Mucosa of descending colon (tissue), 3 donors: ENCODE data around the gene PDE2A. TPM values are rescaled to one million over a fixed set of nuclear protein-coding genes. Genes with fewer than 3 reads are reported as not detected.

Experiments used
- ATAC-seq: fragments of 200-7000 bp; cut with Tn5 transposase; one replicate; pipeline ENCODE4 v1.9.1; 2020; ENCODE audit warnings: mild to moderate bottlenecking, moderate library complexity
- DNase-seq, 3 donors: peaks; one replicate each; pipeline ENCODE4 v3.0.0-alpha.2; 2020
- H3K36me3 ChIP-seq: fragments of 200-600 bp; one replicate; pipeline ENCODE4 v1.8.0; 2021; ENCODE audit warnings: low read depth, mild to moderate bottlenecking
- H3K4me1 ChIP-seq: fragments of 200-600 bp; one replicate; pipeline ENCODE4 v1.8.0; 2021; ENCODE audit warnings: low read depth, mild to moderate bottlenecking
- H3K4me3 ChIP-seq: fragments of 200-600 bp; one replicate; pipeline ENCODE4 v1.8.0; 2021; ENCODE audit warnings: mild to moderate bottlenecking
- H3K9me3 ChIP-seq: fragments of 200-600 bp; one replicate; pipeline ENCODE4 v1.8.0; 2021; ENCODE audit warnings: mild to moderate bottlenecking
- intact Hi-C, 2 donors: fragments of 100-400 bp; cut with DNase I in 1 of 2; cut with micrococcal nuclease in 1 of 2; formaldehyde crosslinking; loops; one replicate each; pipeline versions ENCODE4 v1.11.0 to v1.11.1; 2022; cut with DNase I, micrococcal nuclease
- total RNA-seq, 3 donors: library from RNA; stranded (reverse); fragmentation: NEBNext Ultra II Directional in 2 of 3; extraction: Animal tissue kit (Norgen Biotek cat#: 25700) in 2 of 3; gene quantifications; one replicate each; pipeline versions ENCODE4 v1.2.1 to v1.2.4, GENCODE V29; 2021 to 2023
- TF ChIP-seq, protein P1 (sequence below): fragments of 200-600 bp; IDR thresholded peaks from one replicate; pipeline ENCODE4 v1.8.0; 2022; ENCODE audit warnings: antibody characterized with exemption, mild to moderate bottlenecking
- donor health status: DM: no; HTN: no; CAD: no; lungs with moderate emphysema.
- donor health status: DM: no; HTN: no; CAD: no.
- donor health status: DM: no; HTN: yes; CAD: no.

Gene PDE2A
- total RNA-seq, 3 donors from 2014 or later: 7.0 to 45.9 (median 9.6) TPM

DNA sequence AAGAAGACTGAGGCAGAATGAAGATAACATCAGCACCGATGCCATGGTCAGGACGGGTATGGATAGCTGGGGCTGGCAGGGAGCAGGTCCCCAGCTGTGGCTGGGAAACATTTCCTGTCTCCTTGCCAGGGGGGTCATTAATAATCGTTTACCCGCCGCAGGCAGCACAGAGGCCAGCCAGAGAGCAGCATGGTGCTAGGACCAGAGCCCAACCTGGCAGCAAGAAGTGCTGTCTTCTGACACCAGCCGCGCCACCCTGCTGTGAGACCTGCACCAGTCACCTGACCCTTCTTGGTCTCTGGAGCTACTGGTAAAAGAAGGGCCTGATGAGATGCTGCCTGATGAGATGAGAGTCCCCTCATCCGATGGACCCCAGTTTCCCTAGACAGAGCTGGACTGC, 36.3 kb downstream of the PDE2A start:
- H3K4me1 ChIP-seq: peaks cover 6% of the 10 kb centered on the region

DNA sequence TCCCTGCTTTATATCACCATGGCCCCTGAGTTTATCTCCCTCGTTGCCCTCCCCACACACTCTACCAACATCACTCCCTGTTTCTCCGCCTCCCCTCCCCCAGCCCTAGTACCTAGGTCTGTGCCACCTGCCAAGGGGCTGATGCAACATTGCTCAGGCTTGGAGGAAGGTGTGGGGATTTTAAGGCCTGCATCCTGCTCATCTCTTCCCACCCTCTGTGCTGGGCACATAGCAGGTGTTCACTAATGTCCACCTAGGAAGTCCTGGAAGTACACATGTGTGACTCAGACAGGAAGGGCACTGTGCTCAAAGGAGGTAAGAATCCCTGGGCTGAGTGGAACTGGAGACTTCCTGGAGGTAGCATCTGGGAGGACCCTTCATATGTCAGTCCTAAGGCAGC, 37.0 kb downstream of the PDE2A start:
- peaks cover 3% of the 10 kb centered on the region for H3K4me1 ChIP-seq
- H3K36me3 ChIP-seq: no peaks in the 10 kb centered on the region
- no peak for DNase-seq
- intact Hi-C loops: no loop called here
- H3K4me3 ChIP-seq: no peak overlapping the region
- H3K9me3 ChIP-seq: no peaks in the 10 kb centered on the region
- no peak for ATAC-seq
- TF ChIP-seq, protein P1, sequence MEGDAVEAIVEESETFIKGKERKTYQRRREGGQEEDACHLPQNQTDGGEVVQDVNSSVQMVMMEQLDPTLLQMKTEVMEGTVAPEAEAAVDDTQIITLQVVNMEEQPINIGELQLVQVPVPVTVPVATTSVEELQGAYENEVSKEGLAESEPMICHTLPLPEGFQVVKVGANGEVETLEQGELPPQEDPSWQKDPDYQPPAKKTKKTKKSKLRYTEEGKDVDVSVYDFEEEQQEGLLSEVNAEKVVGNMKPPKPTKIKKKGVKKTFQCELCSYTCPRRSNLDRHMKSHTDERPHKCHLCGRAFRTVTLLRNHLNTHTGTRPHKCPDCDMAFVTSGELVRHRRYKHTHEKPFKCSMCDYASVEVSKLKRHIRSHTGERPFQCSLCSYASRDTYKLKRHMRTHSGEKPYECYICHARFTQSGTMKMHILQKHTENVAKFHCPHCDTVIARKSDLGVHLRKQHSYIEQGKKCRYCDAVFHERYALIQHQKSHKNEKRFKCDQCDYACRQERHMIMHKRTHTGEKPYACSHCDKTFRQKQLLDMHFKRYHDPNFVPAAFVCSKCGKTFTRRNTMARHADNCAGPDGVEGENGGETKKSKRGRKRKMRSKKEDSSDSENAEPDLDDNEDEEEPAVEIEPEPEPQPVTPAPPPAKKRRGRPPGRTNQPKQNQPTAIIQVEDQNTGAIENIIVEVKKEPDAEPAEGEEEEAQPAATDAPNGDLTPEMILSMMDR: no peak

More for the DNA sequence above, 36.3 kb downstream of the PDE2A start:
- ATAC-seq (no peak), DNase-seq (no peak)
- no peak overlapping the region for H3K4me3 ChIP-seq
- no peaks in the 10 kb centered on the region for H3K9me3 ChIP-seq
- H3K36me3 ChIP-seq: no peaks in the 10 kb centered on the region
- intact Hi-C loops: no loop called here
- TF ChIP-seq, protein P1: no peak

DNA sequence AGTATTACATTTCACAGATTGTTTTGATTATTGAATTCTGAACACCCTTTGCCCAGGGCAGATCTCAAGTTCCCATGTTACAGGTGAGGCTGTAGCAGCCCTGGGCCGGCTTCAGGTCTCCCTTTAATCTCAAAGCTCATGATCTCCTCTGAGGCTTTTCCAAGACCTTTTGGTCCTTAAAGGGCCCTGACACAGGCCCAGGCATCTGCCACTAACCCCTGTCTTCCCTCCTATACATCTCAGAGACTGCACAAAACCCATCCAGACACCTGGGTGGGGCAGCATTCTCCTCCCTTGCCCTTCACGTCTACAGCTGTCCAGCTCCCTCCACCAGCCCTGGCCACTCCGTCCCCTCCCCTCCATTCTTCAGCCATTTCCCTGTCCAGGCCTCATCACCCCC, 37.8 kb downstream of the PDE2A start:
- H3K4me3 ChIP-seq: no peak overlapping the region
- no peak for DNase-seq
- H3K9me3 ChIP-seq: no peaks in the 10 kb centered on the region
- H3K4me1 ChIP-seq: no peaks in the 10 kb centered on the region
- intact Hi-C loops: no loop called here
- TF ChIP-seq, protein P1: no peak
- no peak for ATAC-seq
- no peaks in the 10 kb centered on the region for H3K36me3 ChIP-seq

DNA sequence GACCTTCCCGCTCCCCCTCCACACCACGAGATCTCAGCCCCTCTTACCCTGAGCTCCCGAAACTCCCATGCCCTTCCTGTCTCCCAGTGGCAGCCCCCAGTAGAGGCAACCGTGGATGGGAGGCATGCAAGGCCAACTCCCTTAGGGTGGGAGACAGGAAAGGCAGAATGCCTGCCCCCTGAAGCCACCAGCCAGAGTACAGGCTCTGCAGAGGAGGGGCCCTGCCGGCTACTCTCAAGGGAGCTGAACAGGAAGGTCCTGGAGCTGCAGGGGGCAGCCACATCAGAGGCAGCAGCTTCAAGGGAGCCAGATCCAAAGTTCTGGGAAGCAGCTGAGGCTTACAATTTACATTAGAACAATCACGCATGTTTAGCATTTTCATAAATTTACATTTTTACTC, 38.3 kb downstream of the PDE2A start:
- intact Hi-C loops: no loop called here
- TF ChIP-seq, protein P1: no peak
- H3K4me1 ChIP-seq: no peaks in the 10 kb centered on the region
- no peak overlapping the region for H3K4me3 ChIP-seq
- no peaks in the 10 kb centered on the region for H3K36me3 ChIP-seq
- DNase-seq (no peak), ATAC-seq (no peak)
- H3K9me3 ChIP-seq: no peaks in the 10 kb centered on the region

DNA sequence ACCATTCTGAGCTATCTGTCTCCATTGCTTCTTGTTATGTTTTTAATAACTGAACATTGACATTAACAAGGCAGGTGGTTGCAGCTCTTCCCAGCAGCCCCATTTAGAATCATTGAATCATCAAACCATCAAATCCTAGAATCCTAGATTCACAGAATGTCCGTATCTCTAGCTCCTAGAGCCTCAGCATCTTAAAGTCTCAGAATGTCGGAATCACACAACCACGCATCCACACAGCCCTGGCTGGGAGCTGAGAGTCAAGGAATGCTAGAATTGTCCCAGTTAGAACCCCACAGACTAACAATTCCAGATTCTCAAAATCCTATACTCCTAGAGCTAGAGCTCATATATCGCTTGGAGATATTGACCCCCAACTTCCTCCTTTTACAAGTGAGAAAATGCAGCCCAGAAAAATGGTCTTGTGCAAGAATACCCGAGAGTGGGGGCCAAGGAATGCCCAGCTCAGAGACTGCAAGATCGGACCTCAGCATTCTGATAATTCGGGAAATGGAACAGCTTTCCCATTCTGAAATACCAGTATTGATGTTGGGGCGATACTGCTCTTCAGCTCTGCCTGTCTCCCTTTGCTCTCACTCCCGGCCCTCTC, 38.8 kb downstream of the PDE2A start:
- ATAC-seq (no peak), DNase-seq (no peak)
- Histone ChIP-seq H3K4me3 (no peak overlapping the region), H3K36me3 (no peaks in the 10 kb centered on the region), H3K4me1 (no peaks in the 10 kb centered on the region), H3K9me3 (no peaks in the 10 kb centered on the region)
- TF ChIP-seq, protein P1: no peak
- intact Hi-C loops: no loop called here
